ENCODE data around the gene KRR1. TPM values are rescaled to one million over a fixed set of nuclear protein-coding genes. Genes with fewer than 3 reads are reported as not detected.

KRR1 gene
- total RNA-seq, 1 donor from 2014 or later: 37.5 TPM

GRCh38 chr12:75482646-75483045 is 28.8 kb downstream of the KRR1 start:
- Mint-ChIP-seq H3K27me3 (ENCODE audit: low read depth) (no peaks in the 10 kb centered on the region), H3K4me1 (ENCODE audit: low read depth) (peaks cover 65% of the 10 kb centered on the region), H3K36me3 (ENCODE audit: low read depth) (peaks cover 8% of the 10 kb centered on the region), H3K27ac (ENCODE audit: unreplicated experiment) (peak overlapping the region; percentile 57), H3K4me3 (ENCODE audit: unreplicated experiment) (peak overlapping the region; percentile 92), H3K9me3 (ENCODE audit: low read depth) (no peaks in the 10 kb centered on the region)
- no peak for TF ChIP-seq CTCF (IDR thresholded peaks at IDR 0.05)
- DNase-seq (ENCODE audit: low spot score): no peak

GRCh38 chr12:75481774-75482173 is 29.6 kb downstream of the KRR1 start:
- TF ChIP-seq CTCF (IDR thresholded peaks at IDR 0.05): no peak
- peak overlapping the region; percentile 98 for H3K27ac Mint-ChIP-seq (ENCODE audit: unreplicated experiment)
- peaks cover 63% of the 10 kb centered on the region for H3K4me1 Mint-ChIP-seq (ENCODE audit: low read depth)
- H3K9me3 Mint-ChIP-seq (ENCODE audit: low read depth): no peaks in the 10 kb centered on the region
- peak overlapping the region; percentile 92 for H3K4me3 Mint-ChIP-seq (ENCODE audit: unreplicated experiment)
- H3K36me3 Mint-ChIP-seq (ENCODE audit: low read depth): peaks cover 8% of the 10 kb centered on the region
- no peaks in the 10 kb centered on the region for H3K27me3 Mint-ChIP-seq (ENCODE audit: low read depth)
- DNase-seq (ENCODE audit: low spot score): no peak

- DNase-seq (ENCODE audit: low spot score): no peak
- Mint-ChIP-seq H3K9me3 (ENCODE audit: low read depth) (no peaks in the 10 kb centered on the region), H3K4me1 (ENCODE audit: low read depth) (peaks cover 58% of the 10 kb centered on the region), H3K27me3 (ENCODE audit: low read depth) (no peaks in the 10 kb centered on the region), H3K36me3 (ENCODE audit: low read depth) (peaks cover 8% of the 10 kb centered on the region), H3K4me3 (ENCODE audit: unreplicated experiment) (peak overlapping the region; percentile 92), H3K27ac (ENCODE audit: unreplicated experiment) (peak overlapping the region; percentile 98)
- no peak for TF ChIP-seq CTCF (IDR thresholded peaks at IDR 0.05)
These were observed 30.2 kb downstream of the KRR1 start for GRCh38 chr12:75481013-75481705.

- Mint-ChIP-seq H3K36me3 (ENCODE audit: low read depth) (peaks cover 8% of the 10 kb centered on the region), H3K27ac (ENCODE audit: unreplicated experiment) (peak within 1 kb of the TSS; percentile 98), H3K27me3 (ENCODE audit: low read depth) (no peaks in the 10 kb centered on the region), H3K9me3 (ENCODE audit: low read depth) (no peaks in the 10 kb centered on the region), H3K4me3 (ENCODE audit: unreplicated experiment) (peak within 1 kb of the TSS; percentile 92), H3K4me1 (ENCODE audit: low read depth) (peaks cover 58% of the 10 kb centered on the region)
- no peak for DNase-seq (ENCODE audit: low spot score)
- TF ChIP-seq CTCF (IDR thresholded peaks at IDR 0.05): no peak
These were observed 30.9 kb downstream of the KRR1 start, which contains the start of gene GLIPR1 for GRCh38 chr12:75480469-75480949. TSS of gene GLIPR1 (plus strand) at chr12:75480755. CDS start at chr12:75480881, 126 bp downstream.

GRCh38 chr12:75479963-75480461 is 31.4 kb downstream of the KRR1 start:
- peak overlapping the region; percentile 92 for H3K4me3 Mint-ChIP-seq (ENCODE audit: unreplicated experiment)
- peak overlapping the region; percentile 98 for H3K27ac Mint-ChIP-seq (ENCODE audit: unreplicated experiment)
- no peak for DNase-seq (ENCODE audit: low spot score)
- no peaks in the 10 kb centered on the region for H3K27me3 Mint-ChIP-seq (ENCODE audit: low read depth)
- H3K4me1 Mint-ChIP-seq (ENCODE audit: low read depth): peaks cover 56% of the 10 kb centered on the region
- no peaks in the 10 kb centered on the region for H3K9me3 Mint-ChIP-seq (ENCODE audit: low read depth)
- peaks cover 6% of the 10 kb centered on the region for H3K36me3 Mint-ChIP-seq (ENCODE audit: low read depth)
- TF ChIP-seq CTCF (IDR thresholded peaks at IDR 0.05): no peak
